Pericardium fibroblast (primary cell): ENCODE measurements around the gene NCBP2. TPM values are rescaled to one million over a fixed set of nuclear protein-coding genes. Genes with fewer than 3 reads are reported as not detected.

Experiments used
- total RNA-seq: library from RNA; depleted of rRNA; stranded (reverse); fragments of >200 nt; gene quantifications from 2 replicates; pipeline ENCODE4 v1.2.3, GENCODE V29; 2015

Gene NCBP2
- 42.4 and 43.2 TPM in 2 replicates for total RNA-seq

GRCh38 chr3:196942226-196942914 lies at the start of gene NCBP2:
Gene NCBP2, minus strand, starts transcription at chr3:196942528. Its CDS starts 25 bp downstream, at chr3:196942503.

GRCh38 chr3:196968233-196969133 lies 26.2 kb upstream of the NCBP2 start, which contains the start of gene PIGZ:
Gene PIGZ, minus strand, starts transcription at chr3:196968833. Its CDS starts 16,802 bp downstream, at chr3:196952031.

Other genes with a start within 250 kb of the NCBP2 start
- gene CEP19, start 230.3 kb downstream of the NCBP2 start, total RNA-seq: 5.2 and 5.6 TPM in 2 replicates
- gene PIGX, start 230.2 kb downstream of the NCBP2 start, total RNA-seq: 16.9 and 23.3 TPM in 2 replicates
- 22.1 and 26.4 TPM in 2 replicates for gene PAK2, start 202.7 kb downstream of the NCBP2 start, total RNA-seq
- 15.9 and 19.1 TPM in 2 replicates for gene SENP5, start 74.6 kb downstream of the NCBP2 start, total RNA-seq
- 3.5 and 5.5 TPM in 2 replicates for gene PIGZ, start 26.3 kb upstream of the NCBP2 start, total RNA-seq
- gene MELTF, start 87.3 kb upstream of the NCBP2 start, total RNA-seq: 52.1 and 87.5 TPM in 2 replicates